Mesothelial cell of epicardium (in vitro differentiated cells): ENCODE data around the gene UNC93B1. TPM values are rescaled to one million over a fixed set of nuclear protein-coding genes. Genes with fewer than 3 reads are reported as not detected.
"Not testable (repeated sequence)": the region's sequence is repeated elsewhere in the genome, so short reads cannot be mapped to it uniquely, and the experiment has no call there.

ENCODE experiments used
- DNase-seq, 2 experiments: peaks; one replicate each; pipeline ENCODE4 v3.0.0; 2021; ENCODE audit warnings: low spot score in 2 of 2; ENCODE audit not compliant: unreplicated experiment in 2 of 2
- H3K27ac Mint-ChIP-seq: 2 replicates; pipeline ENCODE4 v1.8.0; 2021; ENCODE audit warnings: mixed read lengths
- H3K27me3 Mint-ChIP-seq: 2 replicates; pipeline ENCODE4 v1.8.0; 2021; ENCODE audit warnings: low read depth, mixed read lengths
- H3K36me3 Mint-ChIP-seq: 2 replicates; pipeline ENCODE4 v1.8.0; 2021; ENCODE audit warnings: mixed read lengths
- H3K4me1 Mint-ChIP-seq: 2 replicates; pipeline ENCODE4 v1.8.0; 2021; ENCODE audit warnings: mixed read lengths
- H3K4me3 Mint-ChIP-seq: 2 replicates; pipeline ENCODE4 v1.8.0; 2021; ENCODE audit warnings: mild to moderate bottlenecking, moderate library complexity, mixed read lengths
- H3K9me3 Mint-ChIP-seq: 2 replicates; pipeline ENCODE4 v1.8.0; 2021; ENCODE audit warnings: mixed read lengths
- CTCF ChIP-seq: fragments of 200-600 bp; sonication (generic); IDR thresholded peaks from one replicate; pipeline ENCODE4 v1.5.0; 2021; ENCODE audit warnings: antibody characterized with exemption; ENCODE audit not compliant: unreplicated experiment
- total RNA-seq: library from RNA; stranded (reverse); gene quantifications from 3 replicates; pipeline ENCODE4 v1.2.1, GENCODE V29; 2021

Gene UNC93B1
- total RNA-seq, 1 donor from 2014 or later: 19.0 TPM

GRCh38 chr11:67993821-67994220 is 10.1 kb downstream of the UNC93B1 start:
- H3K4me1 Mint-ChIP-seq, H3K36me3 Mint-ChIP-seq, H3K4me3 Mint-ChIP-seq, H3K9me3 Mint-ChIP-seq, H3K27ac Mint-ChIP-seq, DNase-seq: not testable (repeated sequence)
- peak; percentile 67 for TF ChIP-seq CTCF
- H3K27me3 Mint-ChIP-seq: peaks cover 50% of the 10 kb centered on the region

DNA sequence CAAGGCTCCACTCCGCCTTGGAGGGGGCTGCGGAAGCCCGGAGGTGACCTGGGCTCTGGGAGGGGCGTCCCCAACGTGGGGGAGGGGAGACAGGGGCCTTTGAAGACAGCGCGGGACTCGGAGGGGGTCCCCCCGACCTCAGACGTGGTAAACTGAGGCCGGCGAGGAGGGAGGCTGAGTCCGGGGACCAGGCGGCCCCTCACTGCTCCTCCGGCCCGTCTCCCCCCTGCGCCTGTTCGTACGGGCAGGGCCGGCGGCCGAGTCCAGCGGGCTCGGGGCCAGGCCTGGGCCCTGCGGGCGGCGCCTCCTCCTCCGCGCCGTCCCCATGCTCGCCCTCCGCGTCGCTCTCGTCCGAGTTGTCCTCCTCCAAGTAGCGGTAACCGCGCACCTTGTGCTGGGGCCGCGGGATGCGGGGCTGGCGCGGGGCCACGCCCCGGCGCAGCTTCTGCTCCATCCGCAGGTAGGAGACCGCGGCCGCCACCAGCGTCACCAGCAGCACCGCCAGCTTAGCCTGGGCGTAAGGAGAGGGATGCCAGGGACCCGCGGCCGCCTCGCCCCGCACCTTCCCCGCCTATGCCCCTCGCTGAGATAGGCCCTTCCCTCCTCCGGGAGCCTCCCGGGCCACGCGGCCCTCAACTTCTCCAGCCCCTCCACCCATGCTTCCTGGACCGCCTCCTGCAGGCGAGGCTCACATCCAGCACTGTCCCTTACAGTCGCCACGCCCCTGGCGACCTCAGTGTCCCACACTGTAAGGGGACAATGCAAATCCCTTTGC is 12.4 kb downstream of the UNC93B1 start:
- H3K4me1 Mint-ChIP-seq, H3K36me3 Mint-ChIP-seq, H3K27ac Mint-ChIP-seq, DNase-seq, H3K9me3 Mint-ChIP-seq: not testable (repeated sequence)
- H3K4me3 Mint-ChIP-seq: peak overlapping the region; percentile 49
- H3K27me3 Mint-ChIP-seq: peaks cover 62% of the 10 kb centered on the region

- not testable (repeated sequence) for H3K36me3 Mint-ChIP-seq, DNase-seq, H3K27ac Mint-ChIP-seq, H3K4me1 Mint-ChIP-seq, H3K9me3 Mint-ChIP-seq
- H3K27me3 Mint-ChIP-seq: peaks cover 65% of the 10 kb centered on the region
- H3K4me3 Mint-ChIP-seq: peak overlapping the region; percentile 50
These were observed 13.2 kb downstream of the UNC93B1 start for GRCh38 chr11:67990546-67991346.

DNA sequence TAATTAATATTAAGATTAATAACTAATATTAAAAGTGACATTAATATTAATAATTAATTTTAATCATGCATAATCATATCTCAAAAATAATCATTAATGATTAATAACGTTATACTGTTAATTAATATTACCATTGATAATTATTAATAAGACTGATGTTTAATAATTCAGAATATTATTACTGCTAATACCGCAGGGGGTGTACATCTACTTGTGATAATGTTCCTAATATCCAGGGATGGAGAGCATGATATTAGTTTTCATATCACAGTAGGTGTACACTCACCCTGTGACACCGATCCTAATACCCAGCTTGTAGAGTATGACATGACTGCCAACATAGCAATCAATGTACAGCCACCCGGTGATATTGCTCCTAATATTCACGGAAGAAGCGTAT is 18.6 kb downstream of the UNC93B1 start:
- not testable (repeated sequence) for H3K9me3 Mint-ChIP-seq, H3K4me1 Mint-ChIP-seq, H3K4me3 Mint-ChIP-seq, H3K27ac Mint-ChIP-seq, DNase-seq, H3K36me3 Mint-ChIP-seq
- peaks cover 51% of the 10 kb centered on the region for H3K27me3 Mint-ChIP-seq

DNA sequence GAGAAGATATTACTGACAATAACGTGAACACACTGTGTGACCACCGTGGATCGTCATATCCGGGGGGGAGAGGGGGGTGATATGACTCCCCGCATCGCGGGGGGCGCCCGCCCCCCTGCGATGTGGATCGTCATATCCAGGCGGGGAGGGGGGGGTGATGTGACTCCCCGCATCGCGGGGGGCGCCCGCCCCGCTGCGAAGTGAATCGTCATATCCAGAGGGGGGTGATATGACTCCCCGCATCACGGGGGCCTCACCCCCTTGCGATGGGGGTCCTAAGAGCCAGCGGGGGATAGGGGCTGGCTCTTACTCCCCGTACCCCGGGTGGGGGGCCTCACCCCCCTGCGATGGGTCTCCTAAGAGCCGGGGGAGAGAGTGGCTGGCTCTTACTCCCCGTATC is 19.9 kb downstream of the UNC93B1 start:
- no peak overlapping the region for H3K4me3 Mint-ChIP-seq
- peaks cover 6% of the 10 kb centered on the region for H3K4me1 Mint-ChIP-seq
- TF ChIP-seq CTCF: no peak
- no peak for DNase-seq
- no peaks in the 10 kb centered on the region for H3K36me3 Mint-ChIP-seq
- no peaks in the 10 kb centered on the region for H3K9me3 Mint-ChIP-seq
- H3K27me3 Mint-ChIP-seq: peaks cover 45% of the 10 kb centered on the region
- H3K27ac Mint-ChIP-seq: no peak overlapping the region

GRCh38 chr11:67982255-67982857 is 21.5 kb downstream of the UNC93B1 start:
- peaks cover 12% of the 10 kb centered on the region for H3K4me1 Mint-ChIP-seq
- peaks cover 40% of the 10 kb centered on the region for H3K27me3 Mint-ChIP-seq
- H3K27ac Mint-ChIP-seq, DNase-seq, H3K4me3 Mint-ChIP-seq, H3K36me3 Mint-ChIP-seq, H3K9me3 Mint-ChIP-seq: not testable (repeated sequence)

- not testable (repeated sequence) for H3K9me3 Mint-ChIP-seq, H3K36me3 Mint-ChIP-seq, H3K4me3 Mint-ChIP-seq, DNase-seq, H3K27ac Mint-ChIP-seq
- H3K27me3 Mint-ChIP-seq: peaks cover 43% of the 10 kb centered on the region
- H3K4me1 Mint-ChIP-seq: peaks cover 12% of the 10 kb centered on the region
These were observed 22.7 kb downstream of the UNC93B1 start for GRCh38 chr11:67981226-67981625.

DNA sequence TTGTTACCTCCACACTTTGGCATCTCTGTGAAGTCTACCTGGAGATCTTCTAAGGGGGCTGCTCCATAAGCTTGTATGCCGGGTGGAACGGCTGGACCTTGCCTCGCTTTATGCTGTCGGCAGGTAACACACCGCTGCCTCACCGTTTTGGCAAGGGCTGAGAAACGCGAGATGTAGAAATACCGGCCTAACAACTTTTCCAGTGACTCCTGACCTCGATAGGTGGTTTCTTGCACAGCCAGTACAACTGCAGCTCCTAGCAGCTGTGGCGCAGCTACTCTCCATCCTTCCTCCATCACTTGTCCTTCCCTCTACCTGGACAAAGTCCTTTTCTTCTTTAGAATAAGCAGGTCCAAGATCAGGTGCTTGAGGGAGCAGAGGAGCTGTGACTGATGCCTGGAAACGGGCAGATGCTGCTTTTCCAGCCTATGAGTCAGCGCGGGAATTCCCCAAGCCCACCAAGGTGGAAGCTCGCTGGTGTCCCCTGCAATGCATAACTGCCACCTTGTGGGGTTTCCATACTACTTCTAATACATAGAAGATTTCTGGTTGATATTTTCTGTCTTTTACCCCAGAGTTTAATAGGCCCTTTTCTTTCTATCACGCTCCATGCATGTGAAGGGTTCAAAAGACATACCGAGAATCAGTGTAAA is 25.0 kb downstream of the UNC93B1 start:
- peaks cover 12% of the 10 kb centered on the region for H3K4me1 Mint-ChIP-seq
- H3K4me3 Mint-ChIP-seq, H3K36me3 Mint-ChIP-seq, H3K9me3 Mint-ChIP-seq: not testable (repeated sequence)
- H3K27me3 Mint-ChIP-seq: peaks cover 33% of the 10 kb centered on the region
- peak in 1 of 2 experiments; percentile 58 for DNase-seq
- H3K27ac Mint-ChIP-seq: peak overlapping the region; percentile 33

DNA sequence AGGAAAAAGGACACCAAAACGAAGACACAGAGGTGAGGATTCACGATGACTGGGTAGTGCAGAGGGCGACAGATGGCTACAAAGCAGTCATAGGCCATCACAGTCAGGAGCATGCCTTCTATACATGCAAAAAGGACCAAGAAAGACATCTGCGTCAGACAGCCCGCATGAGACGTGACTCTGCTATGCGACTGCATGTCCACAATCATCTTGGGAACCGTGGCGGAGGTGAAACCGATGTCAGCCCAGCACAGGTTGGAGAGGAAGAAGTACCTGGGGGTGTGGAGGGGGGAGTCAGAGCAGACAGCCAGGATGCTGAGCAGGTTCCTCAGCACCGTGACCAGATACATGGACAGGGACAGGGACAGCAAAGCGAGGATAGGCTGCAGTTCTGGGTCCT is 29.2 kb downstream of the UNC93B1 start:
- Mint-ChIP-seq H3K4me1 (peaks cover 15% of the 10 kb centered on the region), H3K27me3 (peaks cover 16% of the 10 kb centered on the region)
- not testable (repeated sequence) for H3K9me3 Mint-ChIP-seq, H3K4me3 Mint-ChIP-seq, H3K36me3 Mint-ChIP-seq, H3K27ac Mint-ChIP-seq, DNase-seq

GRCh38 chr11:67965830-67966348 is 38.0 kb downstream of the UNC93B1 start:
- H3K27me3 Mint-ChIP-seq: peaks cover 15% of the 10 kb centered on the region
- DNase-seq, H3K4me1 Mint-ChIP-seq, H3K36me3 Mint-ChIP-seq, H3K9me3 Mint-ChIP-seq, H3K27ac Mint-ChIP-seq, H3K4me3 Mint-ChIP-seq: not testable (repeated sequence)

- not testable (repeated sequence) for H3K36me3 Mint-ChIP-seq, H3K9me3 Mint-ChIP-seq, H3K4me3 Mint-ChIP-seq, DNase-seq, H3K27ac Mint-ChIP-seq, H3K4me1 Mint-ChIP-seq
- H3K27me3 Mint-ChIP-seq: peaks cover 23% of the 10 kb centered on the region
These were observed 39.2 kb downstream of the UNC93B1 start for GRCh38 chr11:67964746-67965145.
